Uterus (tissue), 4 donors: ENCODE results near the gene OR10G7. TPM values are rescaled to one million over a fixed set of nuclear protein-coding genes. Genes with fewer than 3 reads are reported as not detected.
"Not testable (repeated sequence)": the region's sequence is repeated elsewhere in the genome, so short reads cannot be mapped to it uniquely, and the experiment has no call there.

Experiments used
- DNase-seq, 2 donors: peaks; one replicate each; pipeline ENCODE4 v3.0.0-alpha.2; 2019 to 2020
- H3K27ac ChIP-seq, 2 donors: fragments of 200-600 bp; sonication (generic); 1 replicate in 1 of 2; 2 replicates in 1 of 2; pipeline ENCODE4 v1.5.1; 2016 to 2018
- H3K27me3 ChIP-seq, 2 donors: fragments of 200-600 bp; sonication (generic); one replicate each; pipeline ENCODE4 v1.5.1; 2018 to 2019; ENCODE audit warnings: control low read depth in 1 of 2
- H3K36me3 ChIP-seq, 2 donors: fragments of 200-600 bp; sonication (generic); one replicate each; pipeline ENCODE4 v1.5.1; 2019; ENCODE audit warnings: control low read depth in 1 of 2
- H3K4me1 ChIP-seq, 2 donors: fragments of 200-600 bp; sonication (generic); one replicate each; pipeline ENCODE4 v1.5.1; 2018 to 2019; ENCODE audit warnings: control low read depth in 1 of 2
- H3K4me3 ChIP-seq, 2 donors: fragments of 200-600 bp; sonication (generic); 1 replicate in 1 of 2; 2 replicates in 1 of 2; pipeline ENCODE4 v1.5.1; 2018 to 2019; ENCODE audit warnings: mild to moderate bottlenecking in 1 of 2
- H3K9me3 ChIP-seq, 2 donors: fragments of 200-600 bp; sonication (generic); one replicate each; pipeline ENCODE4 v1.5.1; 2019; ENCODE audit warnings: control low read depth in 1 of 2
- CTCF ChIP-seq, 4 experiments: fragments of 200-600 bp in 2 of 4; fragments of 450-650 bp in 2 of 4; sonication (generic) in 2 of 4; IDR thresholded peaks; one replicate each; pipeline ENCODE4 v1.5.1; 2016 to 2019; ENCODE audit warnings: antibody characterized with exemption in 4 of 4, mild to moderate bottlenecking in 2 of 4, moderate library complexity in 1 of 4
- POLR2A ChIP-seq, 2 donors: fragments of 450-650 bp; IDR thresholded peaks; one replicate each; pipeline ENCODE4 v1.6.1; 2016; ENCODE audit warnings: antibody characterized with exemption in 2 of 2, mild to moderate bottlenecking in 1 of 2, moderate library complexity in 1 of 2
- intact Hi-C: fragments of 100-400 bp; cut with DNase I; formaldehyde crosslinking; loops from one replicate; pipeline ENCODE4 v1.15.1; 2023; ENCODE audit warnings: low total_unique reads
- total RNA-seq, 4 donors: library from RNA; depleted of rRNA in 3 of 4; stranded (reverse); fragments of >200 nt in 3 of 4; gene quantifications; one replicate each; pipeline versions ENCODE4 v1.1.0 to v1.2.4, GENCODE V29; 2014 to 2023
- donor health status: DM: yes; HTN: yes; CAD: no.

OR10G7 gene
- total RNA-seq, 4 donors from 2014 or later: not detected

GRCh38 chr11:124039557-124039956 is 1.6 kb downstream of the OR10G7 start:
- no peak overlapping the region for H3K4me3 ChIP-seq
- no peak overlapping the region for H3K27ac ChIP-seq
- intact Hi-C loops: no loop called here
- no peaks in the 10 kb centered on the region for H3K36me3 ChIP-seq
- H3K9me3 ChIP-seq: no peaks in the 10 kb centered on the region
- TF ChIP-seq POLR2A (IDR thresholded peaks at IDR 0.05): no peak
- TF ChIP-seq CTCF (IDR thresholded peaks at IDR 0.05): no peak
- no peak for DNase-seq
- H3K4me1 ChIP-seq: no peaks in the 10 kb centered on the region
- H3K27me3 ChIP-seq: no peaks in the 10 kb centered on the region

DNA sequence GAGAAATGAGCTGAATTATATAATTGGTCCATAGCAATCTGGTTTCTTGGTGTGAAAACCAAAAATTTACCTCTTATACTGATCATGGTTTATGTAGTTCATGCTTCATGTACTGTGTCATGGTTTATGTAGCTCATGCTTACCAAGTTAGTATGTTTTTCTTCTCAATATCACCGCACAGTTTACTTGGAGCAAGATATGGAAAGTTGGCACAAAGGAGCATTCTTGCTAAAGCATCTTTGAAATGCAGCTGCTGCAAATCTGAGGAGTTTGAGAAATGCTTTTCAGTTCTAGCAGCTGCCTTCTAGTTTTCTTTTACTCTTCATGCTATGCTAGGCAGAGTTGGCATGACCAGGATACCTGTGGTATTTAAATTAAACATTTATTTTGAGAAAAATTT is 4.5 kb downstream of the OR10G7 start:
- no peak overlapping the region for H3K4me3 ChIP-seq
- H3K9me3 ChIP-seq: no peaks in the 10 kb centered on the region
- intact Hi-C loops: no loop called here
- H3K4me1 ChIP-seq: no peaks in the 10 kb centered on the region
- DNase-seq: no peak
- no peaks in the 10 kb centered on the region for H3K27me3 ChIP-seq
- no peak overlapping the region for H3K27ac ChIP-seq
- no peaks in the 10 kb centered on the region for H3K36me3 ChIP-seq
- TF ChIP-seq POLR2A (IDR thresholded peaks at IDR 0.05): no peak
- no peak for TF ChIP-seq CTCF (IDR thresholded peaks at IDR 0.05)

DNA sequence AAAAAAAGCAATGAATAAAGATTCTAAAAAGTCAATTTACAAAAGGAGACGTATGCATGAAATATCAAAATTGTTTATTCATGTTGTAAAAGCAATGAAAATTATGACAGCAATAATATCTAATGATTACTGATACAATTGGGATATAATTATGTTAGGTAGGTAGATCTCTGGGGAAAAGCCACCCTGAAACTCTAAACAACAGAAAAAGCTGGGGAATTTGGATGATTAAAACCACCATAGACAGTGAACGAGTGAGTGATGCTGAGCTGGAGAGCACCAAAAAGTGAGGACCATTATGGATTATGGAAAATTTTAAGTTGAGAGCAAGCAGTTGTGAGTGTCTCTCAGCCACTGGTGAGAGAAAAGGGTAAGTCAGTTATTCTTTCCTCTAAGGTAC is 14.6 kb downstream of the OR10G7 start, which contains the start of gene OR10G8:
Gene OR10G8 (plus strand): TSS at position 301 of the 400 bp plus-strand sequence. CDS start 2,825 bp downstream, outside the sequence.
- Histone ChIP-seq H3K4me3 (no peak within 1 kb of the TSS), H3K27me3 (no peaks in the 10 kb centered on the region), H3K36me3 (no peaks in the 10 kb centered on the region), H3K4me1 (no peaks in the 10 kb centered on the region), H3K9me3 (no peaks in the 10 kb centered on the region), H3K27ac (no peak within 1 kb of the TSS)
- no peak for DNase-seq
- no peak for TF ChIP-seq CTCF (IDR thresholded peaks at IDR 0.05)
- no peak for TF ChIP-seq POLR2A (IDR thresholded peaks at IDR 0.05)
- intact Hi-C loops: no loop called here

DNA sequence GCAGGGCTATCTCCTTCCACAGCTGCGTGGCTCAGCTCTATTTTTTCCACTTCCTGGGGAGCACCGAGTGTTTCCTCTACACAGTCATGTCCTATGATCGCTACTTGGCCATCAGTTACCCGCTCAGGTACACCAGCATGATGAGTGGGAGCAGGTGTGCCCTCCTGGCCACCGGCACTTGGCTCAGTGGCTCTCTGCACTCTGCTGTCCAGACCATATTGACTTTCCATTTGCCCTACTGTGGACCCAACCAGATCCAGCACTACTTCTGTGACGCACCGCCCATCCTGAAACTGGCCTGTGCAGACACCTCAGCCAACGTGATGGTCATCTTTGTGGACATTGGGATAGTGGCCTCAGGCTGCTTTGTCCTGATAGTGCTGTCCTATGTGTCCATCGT is 25.3 kb downstream of the OR10G7 start:
- H3K4me1 ChIP-seq, H3K27ac ChIP-seq, H3K4me3 ChIP-seq, H3K9me3 ChIP-seq, DNase-seq, intact Hi-C loops, H3K36me3 ChIP-seq, H3K27me3 ChIP-seq: not testable (repeated sequence)

DNA sequence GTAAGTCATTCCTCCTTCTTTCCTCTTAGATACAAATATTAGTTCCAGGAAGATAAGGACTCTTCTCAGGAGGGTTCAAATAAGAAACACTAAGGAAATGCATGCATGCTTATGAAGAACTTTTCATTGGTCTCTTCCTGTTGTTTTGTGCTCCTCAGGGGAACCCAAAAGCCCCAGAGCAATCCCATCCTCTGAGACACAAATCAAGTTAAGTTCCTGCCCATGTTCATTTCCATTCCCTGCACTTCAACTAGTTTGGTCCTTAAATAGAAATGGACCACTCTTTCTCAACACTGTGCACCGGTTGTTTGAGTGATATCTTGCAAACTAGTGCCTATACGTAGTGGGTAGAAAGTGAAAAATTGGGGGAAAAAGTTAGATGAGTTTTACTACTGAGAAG is 28.4 kb downstream of the OR10G7 start, which contains the start of gene OR10G4:
Gene OR10G4 (plus strand): TSS at position 301 of the 400 bp plus-strand sequence. CDS start 2,578 bp downstream, outside the sequence.
- H3K4me3 ChIP-seq: no peak within 1 kb of the TSS
- H3K36me3 ChIP-seq: no peaks in the 10 kb centered on the region
- no peak for TF ChIP-seq POLR2A (IDR thresholded peaks at IDR 0.05)
- TF ChIP-seq CTCF (IDR thresholded peaks at IDR 0.05): no peak
- no peaks in the 10 kb centered on the region for H3K4me1 ChIP-seq
- no peak for DNase-seq
- intact Hi-C loops: no loop called here
- no peak within 1 kb of the TSS for H3K27ac ChIP-seq
- H3K27me3 ChIP-seq: no peaks in the 10 kb centered on the region
- H3K9me3 ChIP-seq: no peaks in the 10 kb centered on the region

GRCh38 chr11:123995119-123995518 is 46.0 kb downstream of the OR10G7 start, which contains the start of gene OR10G6:
OR10G6 (minus strand) TSS chr11:123995161; CDS start chr11:123995161, 0 bp downstream.
- DNase-seq: no peak
- Histone ChIP-seq H3K4me1 (no peaks in the 10 kb centered on the region), H3K4me3 (no peak within 1 kb of the TSS), H3K9me3 (no peaks in the 10 kb centered on the region), H3K27ac (no peak within 1 kb of the TSS), H3K27me3 (no peaks in the 10 kb centered on the region), H3K36me3 (no peaks in the 10 kb centered on the region)
- intact Hi-C loops: no loop called here
- TF ChIP-seq CTCF (IDR thresholded peaks at IDR 0.05) (no peak), POLR2A (IDR thresholded peaks at IDR 0.05) (no peak)
